GM19372 (cell line): Measurements from ENCODE around the gene DUS3L.
"Not testable (repeated sequence)": the region's sequence is repeated elsewhere in the genome, so short reads cannot be mapped to it uniquely, and the experiment has no call there.

Experiments
- ATAC-seq: cut with Tn5 transposase; IDR thresholded peaks from one replicate; pipeline ENCODE4 v1.9.1; 2021; ENCODE audit warnings: mild to moderate bottlenecking, low read depth, moderate library complexity; ENCODE audit not compliant: unreplicated experiment

DUS3L gene

DNA sequence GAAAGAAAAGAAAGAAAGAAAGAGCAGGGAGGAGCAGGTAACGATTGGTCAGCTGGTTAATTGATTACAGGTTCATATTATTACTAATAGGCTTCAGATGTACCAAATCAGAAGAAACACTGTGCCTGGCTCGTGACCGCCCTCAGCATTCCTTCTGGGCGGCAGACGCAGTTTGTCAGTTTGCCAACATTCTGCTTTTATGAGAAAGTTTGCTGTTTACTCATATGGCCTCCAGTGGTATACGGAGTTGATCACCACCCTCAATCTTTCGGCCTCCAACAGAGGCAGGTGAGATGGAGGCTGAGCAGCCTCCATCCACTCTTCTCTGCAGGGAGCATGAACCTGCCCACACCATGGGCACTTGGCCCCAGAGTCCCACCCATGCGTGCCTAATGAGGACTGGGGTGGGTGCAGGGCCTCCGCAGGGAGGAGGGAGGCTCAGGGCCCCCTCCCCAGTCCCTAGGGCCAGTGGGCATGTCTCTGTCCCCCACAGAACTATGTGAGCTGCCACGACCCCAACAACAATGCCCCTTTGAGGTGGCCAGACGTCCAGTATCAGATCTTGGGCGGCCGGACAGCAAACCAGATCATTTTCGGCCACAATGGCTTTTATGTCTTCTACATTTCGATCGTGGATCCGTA, 15.2 kb downstream of the DUS3L start:
- no peak for ATAC-seq

DNA sequence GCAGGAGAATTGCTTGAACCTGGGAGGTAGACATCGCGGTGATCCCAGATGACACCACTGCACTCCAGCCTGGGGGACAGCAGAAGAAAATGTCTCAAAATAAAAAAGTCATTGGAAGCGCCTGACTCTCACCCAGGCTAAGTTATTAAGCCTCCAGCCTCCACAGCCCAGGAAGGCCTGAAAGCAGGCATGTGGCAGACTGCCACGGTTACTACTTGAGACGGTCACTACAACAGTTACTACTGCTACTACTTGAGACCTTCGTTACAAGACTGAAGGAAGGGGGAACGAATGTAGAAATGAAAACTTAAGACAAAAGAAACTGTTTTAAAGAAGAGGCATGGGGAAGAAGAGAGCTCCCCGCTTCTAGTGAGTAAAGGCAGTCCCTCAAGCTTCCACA, 16.0 kb downstream of the DUS3L start:
- ATAC-seq = no peak

DNA sequence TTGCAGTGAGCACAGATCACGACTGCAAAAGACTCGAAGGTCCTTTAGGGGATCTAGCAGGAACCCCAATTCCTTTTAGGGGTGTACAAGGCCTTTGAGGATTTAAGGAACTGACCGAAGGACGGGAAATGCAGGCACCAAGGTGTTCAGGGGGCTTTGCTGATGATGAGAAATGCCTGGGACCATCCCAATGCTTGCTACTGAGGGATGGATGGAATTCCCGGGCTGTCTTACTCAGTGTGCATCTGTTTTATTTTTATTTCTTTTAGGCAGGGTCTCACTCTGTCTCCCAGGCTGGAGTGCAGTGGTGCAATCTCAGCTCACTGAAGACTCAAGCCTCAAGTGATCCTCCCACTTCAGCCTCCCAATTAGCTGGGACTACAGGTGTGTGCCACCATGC, 17.7 kb downstream of the DUS3L start:
- ATAC-seq = no peak

DNA sequence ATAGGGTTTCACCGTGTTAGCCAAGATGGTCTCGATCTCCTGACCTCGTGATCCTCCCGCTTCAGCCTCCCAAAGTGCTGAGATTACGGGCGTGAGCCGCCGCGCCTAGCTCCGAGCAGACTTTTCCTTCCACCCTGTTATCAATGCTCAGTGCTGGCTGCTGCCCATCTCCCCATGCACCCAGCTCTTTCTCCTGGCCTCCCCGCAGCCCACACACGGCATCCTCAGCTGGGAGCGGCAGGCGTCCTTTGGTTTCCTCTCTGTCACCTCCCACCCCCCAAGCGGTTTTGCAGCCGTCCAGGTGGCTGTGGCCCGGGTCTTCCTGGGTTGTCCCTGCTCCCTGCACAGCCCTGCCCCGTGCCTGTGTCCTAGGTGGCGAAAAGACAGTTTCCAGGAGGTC, 18.5 kb downstream of the DUS3L start:
- no peak for ATAC-seq

DNA sequence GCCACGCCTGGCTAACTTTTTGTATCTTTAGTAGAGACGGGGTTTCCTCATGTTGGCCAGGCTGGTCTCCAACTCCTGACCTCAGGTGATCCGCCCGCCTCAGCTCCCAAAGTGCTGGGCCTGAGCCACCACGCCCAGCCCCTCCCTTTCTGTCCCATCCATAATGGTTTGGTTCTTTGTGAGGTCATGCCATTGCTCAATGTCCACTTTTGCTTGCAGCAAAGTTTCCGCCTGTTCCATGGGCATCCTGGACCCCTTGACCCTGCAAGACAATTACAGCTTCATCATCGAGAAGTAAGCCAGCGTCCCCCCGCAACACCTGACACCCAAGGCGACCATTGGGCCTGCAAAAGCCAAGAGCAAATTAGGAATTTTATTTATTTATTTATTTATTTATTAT, 23.0 kb downstream of the DUS3L start:
- no peak for ATAC-seq

DNA sequence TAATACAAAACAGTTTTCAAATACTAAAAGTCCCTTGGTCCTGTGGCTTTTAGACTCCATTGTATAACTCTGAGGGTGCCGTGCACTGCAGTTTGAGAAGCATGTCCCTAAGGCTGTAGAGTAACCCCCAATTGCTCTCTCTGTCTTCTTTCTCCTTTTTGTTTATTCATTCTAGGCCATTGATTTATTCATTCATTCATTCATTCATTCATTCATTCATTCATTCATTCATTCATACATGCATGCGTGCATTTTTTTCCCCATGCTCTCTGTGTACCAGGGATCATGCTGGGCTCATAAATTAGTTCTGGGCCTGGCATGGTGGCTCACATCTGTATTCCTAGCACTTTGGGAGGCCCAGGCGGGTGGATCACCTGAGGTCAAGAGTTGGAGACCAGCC, 25.7 kb downstream of the DUS3L start:
- ATAC-seq = no peak

DNA sequence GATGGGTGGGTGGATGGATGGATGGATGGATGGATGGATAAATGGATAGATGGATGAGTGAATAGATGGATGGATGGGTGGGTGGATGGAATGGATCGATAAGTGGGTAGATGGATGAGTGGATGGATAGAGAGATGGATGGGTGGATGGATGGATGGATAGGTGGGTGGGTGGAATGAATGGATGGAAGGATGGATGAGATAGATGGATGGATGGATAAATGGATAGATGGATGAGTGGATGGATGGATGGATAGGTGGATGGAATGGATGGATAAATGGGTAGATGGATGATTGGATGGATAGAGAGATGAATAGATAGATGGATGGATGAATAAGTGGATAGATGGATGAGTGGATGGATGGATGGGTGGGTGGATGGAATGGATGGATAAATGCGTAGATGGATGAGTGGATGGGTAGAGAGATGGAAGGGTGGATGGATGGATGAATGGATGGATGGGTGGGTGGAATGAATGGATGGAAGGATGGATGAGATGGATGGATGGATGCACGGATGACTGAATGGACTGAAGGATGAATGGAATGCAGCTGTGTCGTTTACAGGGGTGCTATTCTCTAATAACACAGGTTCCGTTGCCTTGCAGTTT, 28.2 kb downstream of the DUS3L start:
- ATAC-seq = no peak

DNA sequence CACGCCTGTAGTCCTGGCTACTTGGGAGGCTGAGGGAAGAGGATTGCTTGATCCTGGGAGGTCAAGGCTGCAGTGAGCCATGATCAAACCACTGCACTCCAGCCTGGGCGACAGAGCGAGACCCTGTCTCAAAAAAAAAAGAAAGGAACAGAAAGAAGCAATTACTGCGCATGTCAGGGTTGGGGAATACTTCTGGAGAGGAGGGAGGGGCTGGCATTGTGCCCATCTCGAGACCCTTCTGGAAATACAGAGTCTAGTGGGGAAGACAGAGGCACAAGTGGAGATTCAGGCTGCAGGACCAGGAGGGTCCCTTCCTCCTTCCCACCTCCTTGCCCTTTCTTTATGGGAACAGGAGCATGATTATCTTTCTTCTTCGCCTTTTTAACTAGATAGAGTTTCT, 37.2 kb downstream of the DUS3L start:
- no peak for ATAC-seq

DNA sequence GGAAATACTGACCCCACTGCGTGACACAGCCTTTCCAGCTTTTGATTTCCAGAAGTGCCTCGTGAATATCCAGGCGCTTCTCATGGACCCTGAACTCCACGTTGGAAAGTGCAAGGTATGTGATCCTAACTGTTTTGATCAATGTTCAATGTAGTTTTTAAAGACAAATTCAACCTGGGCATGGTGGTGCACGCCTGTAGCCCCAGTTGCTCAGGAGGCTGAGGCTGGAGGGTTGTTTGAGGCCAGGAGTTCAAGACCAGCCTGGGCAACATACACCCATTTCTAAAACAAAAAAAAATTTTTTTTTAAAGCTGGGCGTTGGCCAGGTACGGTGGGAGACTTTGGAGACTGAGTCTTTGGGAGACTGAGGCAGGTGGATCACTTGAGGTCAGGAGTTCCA, 39.3 kb downstream of the DUS3L start:
- ATAC-seq = no peak

DNA sequence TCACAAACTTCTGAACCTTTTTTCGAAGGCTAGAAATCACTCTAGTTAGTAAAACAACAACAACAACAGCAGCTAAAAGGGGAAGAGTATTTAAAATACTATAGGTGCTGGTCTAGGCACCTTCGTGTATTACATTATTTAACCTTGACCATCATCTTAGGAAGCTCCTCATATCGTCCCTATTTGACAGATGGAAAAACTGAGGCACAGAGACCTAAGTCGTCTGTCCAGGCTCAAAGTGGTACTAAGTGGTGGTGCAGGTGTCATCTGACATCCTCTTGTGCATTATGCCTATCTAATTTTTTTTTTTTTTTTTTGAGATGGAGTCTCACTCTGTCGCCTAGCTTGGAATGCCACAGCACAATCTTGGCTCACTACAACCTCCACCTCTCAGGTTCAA, 41.5 kb downstream of the DUS3L start:
- ATAC-seq = no peak

DNA sequence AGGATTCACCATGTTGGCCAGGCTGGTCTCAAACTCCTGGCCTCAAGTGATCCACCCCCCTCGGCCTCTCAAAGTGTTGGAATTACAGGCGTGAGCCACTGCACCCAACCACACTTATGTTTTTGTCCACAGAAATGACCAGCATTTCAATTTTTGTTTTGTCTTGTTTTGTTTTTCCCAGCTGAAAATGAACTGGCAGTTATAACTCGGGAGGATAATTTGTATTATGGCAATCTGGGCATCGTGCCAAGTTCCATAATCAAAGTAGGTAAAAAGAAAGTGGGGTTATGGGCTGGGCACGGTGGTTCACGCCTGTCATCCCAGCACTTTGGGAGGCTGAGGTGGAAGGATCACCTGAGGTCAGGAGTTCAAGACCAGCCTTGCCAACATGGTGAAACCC, 42.0 kb downstream of the DUS3L start:
- not testable (repeated sequence) for ATAC-seq

DNA sequence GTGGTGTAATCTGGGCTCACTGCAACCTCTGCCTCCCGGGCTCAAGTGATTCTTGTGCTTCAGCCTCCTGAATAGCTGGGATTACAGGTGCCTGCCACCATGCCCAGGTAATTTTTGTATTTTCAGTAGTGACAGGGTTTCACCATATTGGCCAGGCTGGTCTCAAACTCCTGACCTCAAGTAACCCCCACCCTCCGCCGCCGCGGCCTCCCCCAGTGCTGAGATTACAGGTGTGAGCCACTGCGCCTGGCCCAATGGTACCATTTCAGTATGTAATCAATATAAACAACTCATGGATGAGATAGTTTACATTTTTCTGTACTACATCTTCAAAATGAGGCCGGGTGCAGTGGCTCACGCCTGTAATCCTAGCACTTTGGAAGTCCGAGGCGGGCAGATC, 46.0 kb downstream of the DUS3L start:
- not testable (repeated sequence) for ATAC-seq

DNA sequence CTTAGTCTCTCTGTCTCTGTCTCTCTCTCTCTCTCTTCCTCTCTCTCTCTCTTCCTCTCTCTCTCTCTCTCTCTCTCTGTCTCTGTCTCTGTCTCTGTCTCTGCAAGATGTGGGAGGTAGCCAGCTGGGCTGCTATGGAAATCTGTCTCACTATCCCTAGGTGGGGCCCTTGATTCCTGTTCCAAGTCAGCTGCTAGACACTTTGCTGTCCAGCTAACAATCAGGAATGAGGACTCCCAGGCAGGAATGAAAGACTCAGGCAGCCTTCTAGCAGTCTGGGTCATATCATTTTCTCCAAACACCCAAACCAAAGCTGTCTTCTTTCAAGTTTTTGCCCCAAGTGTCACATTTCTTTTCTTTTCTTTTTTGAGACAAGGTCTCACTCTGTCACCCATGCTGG, 47.3 kb downstream of the DUS3L start:
- ATAC-seq = no peak

DNA sequence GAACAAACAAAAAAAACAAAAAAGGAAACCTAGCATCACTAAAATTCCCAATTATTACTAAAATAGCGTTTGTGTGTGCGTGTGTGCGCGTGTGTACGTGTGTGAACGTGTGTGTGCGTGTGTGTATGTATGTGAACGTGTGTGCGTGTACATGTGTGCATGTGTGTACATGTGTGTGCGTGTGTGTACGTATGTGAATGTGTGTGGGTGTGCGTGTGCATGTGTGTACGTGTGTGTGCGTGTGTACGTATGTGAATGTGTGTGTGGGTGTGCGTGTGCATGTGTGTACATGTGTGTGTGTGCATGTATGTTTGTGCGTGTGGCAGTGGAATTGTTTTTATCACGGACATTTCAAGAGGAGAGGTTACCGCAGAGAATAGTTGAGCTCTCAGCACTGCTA, 48.9 kb downstream of the DUS3L start:
- ATAC-seq = no peak

DNA sequence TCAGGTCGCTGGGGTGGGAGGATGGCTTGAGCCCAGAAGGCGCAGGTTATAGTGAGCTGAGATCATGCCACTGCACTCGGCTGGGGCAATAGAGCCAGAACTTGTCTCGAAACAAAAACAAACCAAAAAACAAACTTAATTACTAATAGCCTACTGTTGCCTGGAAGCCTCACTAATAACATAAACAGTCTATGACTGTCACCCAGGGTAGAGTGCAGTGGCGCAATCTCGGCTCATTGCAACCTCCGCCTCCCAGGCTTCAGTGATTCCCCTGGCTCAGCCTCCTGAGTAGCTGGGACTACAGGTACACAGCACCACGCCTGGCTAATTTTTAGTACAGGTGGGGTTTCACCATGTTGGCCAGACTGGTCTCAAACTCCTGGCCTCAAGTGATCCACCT, 52.5 kb downstream of the DUS3L start:
- ATAC-seq = no peak
